ENCODE results near the gene GPR162.

The GPR162 gene

GRCh38 chr12:6799147-6799546 is 22.5 kb upstream of the GPR162 start:
- DNase-seq (ENCODE audit: low spot score): no peak
- Histone ChIP-seq H3K4me3 (no peak overlapping the region), H3K27ac (no peak overlapping the region)
- no peak for TF ChIP-seq CTCF (IDR thresholded peaks at IDR 0.05)

GRCh38 chr12:6807170-6807569 is 14.5 kb upstream of the GPR162 start:
- no peak overlapping the region for H3K4me3 ChIP-seq
- DNase-seq (ENCODE audit: low spot score): no peak
- no peak overlapping the region for H3K27ac ChIP-seq
- TF ChIP-seq CTCF (IDR thresholded peaks at IDR 0.05): no peak

GRCh38 chr12:6809056-6809455 is 12.6 kb upstream of the GPR162 start:
- TF ChIP-seq CTCF (IDR thresholded peaks at IDR 0.05): no peak
- no peak for DNase-seq (ENCODE audit: low spot score)
- no peak overlapping the region for H3K4me3 ChIP-seq
- H3K27ac ChIP-seq: no peak overlapping the region

GRCh38 chr12:6810758-6811157 is 10.9 kb upstream of the GPR162 start:
- no peak for TF ChIP-seq CTCF (IDR thresholded peaks at IDR 0.05)
- Histone ChIP-seq H3K27ac (no peak overlapping the region), H3K4me3 (no peak overlapping the region)
- no peak for DNase-seq (ENCODE audit: low spot score)

GRCh38 chr12:6813363-6813762 is 8.3 kb upstream of the GPR162 start:
- Histone ChIP-seq H3K27ac (no peak overlapping the region), H3K4me3 (no peak overlapping the region)
- DNase-seq (ENCODE audit: low spot score): no peak
- no peak for TF ChIP-seq CTCF (IDR thresholded peaks at IDR 0.05)

- Histone ChIP-seq H3K4me3 (no peak overlapping the region), H3K27ac (no peak overlapping the region)
- DNase-seq (ENCODE audit: low spot score): no peak
- TF ChIP-seq CTCF (IDR thresholded peaks at IDR 0.05): no peak
These were observed 5.0 kb upstream of the GPR162 start for GRCh38 chr12:6816598-6816997.

GRCh38 chr12:6817098-6817497 is 4.5 kb upstream of the GPR162 start:
- Histone ChIP-seq H3K27ac (no peak overlapping the region), H3K4me3 (no peak overlapping the region)
- TF ChIP-seq CTCF (IDR thresholded peaks at IDR 0.05): no peak
- DNase-seq (ENCODE audit: low spot score): no peak

All from coronary artery (tissue), 2 donors.